Measurements from ENCODE around the gene NUDT16L1.

Gene NUDT16L1

DNA sequence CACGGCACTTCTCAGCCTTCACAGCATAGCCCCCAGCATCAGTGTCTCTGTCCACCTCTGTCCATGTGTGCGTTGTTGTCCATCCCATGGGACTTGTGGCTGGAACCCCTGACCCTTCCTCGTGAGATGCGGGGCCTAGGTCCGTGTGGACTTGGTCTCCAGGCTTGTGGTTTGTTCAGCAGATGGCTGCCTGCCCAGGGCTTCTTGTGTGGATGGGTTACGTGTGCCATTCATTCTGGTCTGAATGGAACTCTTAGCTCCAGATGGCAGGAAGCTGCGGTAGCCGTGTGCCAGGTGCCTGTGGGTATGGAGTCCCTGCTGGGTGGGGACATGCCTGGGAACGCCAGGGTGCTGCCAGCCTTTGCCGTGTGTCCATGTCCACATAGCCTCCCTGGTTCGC lies 31.7 kb upstream of the NUDT16L1 start:
- H3K4me3 ChIP-seq (ENCODE audit: low read length, poor library complexity, severe bottlenecking), result no peak overlapping the region
- no peaks in the 10 kb centered on the region for H3K9me2 ChIP-seq (replicated peaks; ENCODE audit: low read depth, low read length)
- no peak overlapping the region for H3K9ac ChIP-seq (ENCODE audit: low read depth, low read length, poor library complexity, severe bottlenecking)
- no peaks in the 10 kb centered on the region for H3F3A ChIP-seq (ENCODE audit: low read depth)
- H3K36me3 ChIP-seq (ENCODE audit: insufficient read depth, low read length), result peaks cover 10% of the 10 kb centered on the region; the same call in 1 of the 2 replicates
- H3K9me3 ChIP-seq (ENCODE audit: insufficient read depth, low read depth, low read length), result no peaks in the 10 kb centered on the region
- TF ChIP-seq CTCF (conservative IDR thresholded peaks at IDR 0.05; ENCODE audit: low read length) (no peak), EZH2phosphoT487 (IDR thresholded peaks at IDR 0.05; ENCODE audit: borderline replicate concordance) (no peak)
- no peak overlapping the region for H3K4me2 ChIP-seq (ENCODE audit: low read depth, low read length, poor library complexity, severe bottlenecking)
- peaks cover 18% of the 10 kb centered on the region for H3K4me1 ChIP-seq (ENCODE audit: insufficient read depth, low read length, poor library complexity, severe bottlenecking)
- H3K79me2 ChIP-seq (ENCODE audit: insufficient read depth, low read length), result no peaks in the 10 kb centered on the region
- no peaks in the 10 kb centered on the region for H4K20me1 ChIP-seq (ENCODE audit: insufficient read depth, low read length, poor library complexity, severe bottlenecking)
- H2AFZ ChIP-seq (ENCODE audit: low read length), result no peak overlapping the region
- no peaks in the 10 kb centered on the region for H3K27me3 ChIP-seq (ENCODE audit: insufficient read depth, low read length, poor library complexity, severe bottlenecking)

DNA sequence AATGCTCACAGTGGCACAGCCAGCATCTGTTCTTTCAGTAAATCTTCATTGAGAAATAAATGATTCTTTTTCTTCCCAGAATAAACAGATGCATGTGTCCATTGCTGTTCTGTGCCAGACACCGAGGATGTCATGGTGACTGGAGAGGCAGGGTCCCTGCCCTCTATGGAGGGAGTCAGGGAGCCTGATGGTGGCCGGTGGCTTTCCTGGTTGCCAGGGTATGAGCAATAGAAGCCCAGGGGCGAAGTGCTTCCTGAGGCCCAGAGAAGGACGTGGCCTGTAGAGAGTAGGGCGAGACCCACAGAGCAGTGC lies 29.9 kb upstream of the NUDT16L1 start:
- Histone ChIP-seq H3K4me2 (ENCODE audit: low read depth, low read length, poor library complexity, severe bottlenecking) (peak overlapping the region; percentile 46), H3K9me3 (ENCODE audit: insufficient read depth, low read depth, low read length) (no peaks in the 10 kb centered on the region), H4K20me1 (ENCODE audit: insufficient read depth, low read length, poor library complexity, severe bottlenecking) (no peaks in the 10 kb centered on the region), H3K36me3 (ENCODE audit: insufficient read depth, low read length) (peaks cover 14% of the 10 kb centered on the region; the same call in 1 of the 2 replicates), H3K4me3 (ENCODE audit: low read length, poor library complexity, severe bottlenecking) (no peak overlapping the region), H3K9ac (ENCODE audit: low read depth, low read length, poor library complexity, severe bottlenecking) (peak overlapping the region; percentile 66), H3K4me1 (ENCODE audit: insufficient read depth, low read length, poor library complexity, severe bottlenecking) (peaks cover 18% of the 10 kb centered on the region), H2AFZ (ENCODE audit: low read length) (no peak overlapping the region), H3F3A (ENCODE audit: low read depth) (no peaks in the 10 kb centered on the region), H3K27me3 (ENCODE audit: insufficient read depth, low read length, poor library complexity, severe bottlenecking) (no peaks in the 10 kb centered on the region), H3K79me2 (ENCODE audit: insufficient read depth, low read length) (no peaks in the 10 kb centered on the region), H3K9me2 (replicated peaks; ENCODE audit: low read depth, low read length) (no peaks in the 10 kb centered on the region)
- TF ChIP-seq EZH2phosphoT487 (IDR thresholded peaks at IDR 0.05; ENCODE audit: borderline replicate concordance) (no peak), CTCF (conservative IDR thresholded peaks at IDR 0.05; ENCODE audit: low read length) (no peak)

DNA sequence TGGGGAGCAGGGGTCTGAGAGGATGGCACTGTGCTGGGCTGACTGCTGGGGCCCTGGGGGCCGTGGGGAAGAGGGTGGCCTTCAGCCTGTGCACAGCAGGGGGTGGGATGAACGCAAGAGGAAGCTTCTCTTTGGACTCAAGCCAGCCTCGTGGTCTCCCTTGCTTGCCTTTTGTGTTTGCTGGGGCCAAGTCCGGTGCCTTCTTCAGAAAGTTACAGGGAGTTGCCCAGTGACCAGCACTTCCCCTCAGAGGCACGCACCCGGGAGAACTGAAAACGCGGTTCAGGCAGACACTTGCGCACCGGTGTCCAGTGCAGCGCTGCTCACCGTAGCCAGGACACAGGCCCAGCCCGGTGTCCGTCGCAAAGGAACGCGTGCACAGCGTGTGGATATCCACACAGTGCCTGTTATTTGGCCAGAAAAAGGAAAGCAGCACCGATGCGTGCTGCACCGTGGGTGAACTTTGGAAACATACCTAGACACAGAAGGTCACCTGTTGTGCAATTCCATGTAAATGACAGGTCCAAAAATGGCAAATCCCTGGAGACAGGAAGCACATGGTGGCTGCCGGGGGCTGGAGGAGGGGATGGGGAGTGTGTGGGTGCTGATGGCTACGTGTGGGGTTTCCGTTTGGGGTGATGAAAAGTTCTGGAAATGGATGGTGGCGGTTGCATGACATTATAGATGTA lies 29.4 kb upstream of the NUDT16L1 start:
- no peak for TF ChIP-seq CTCF (conservative IDR thresholded peaks at IDR 0.05; ENCODE audit: low read length)
- no peak for TF ChIP-seq EZH2phosphoT487 (IDR thresholded peaks at IDR 0.05; ENCODE audit: borderline replicate concordance)
- Histone ChIP-seq H3F3A (ENCODE audit: low read depth) (no peaks in the 10 kb centered on the region), H3K36me3 (ENCODE audit: insufficient read depth, low read length) (peaks cover 19% of the 10 kb centered on the region; the same call in 1 of the 2 replicates), H3K4me3 (ENCODE audit: low read length, poor library complexity, severe bottlenecking) (peak overlapping the region; percentile 7), H3K27me3 (ENCODE audit: insufficient read depth, low read length, poor library complexity, severe bottlenecking) (no peaks in the 10 kb centered on the region), H3K9ac (ENCODE audit: low read depth, low read length, poor library complexity, severe bottlenecking) (peak overlapping the region; percentile 66), H3K9me2 (replicated peaks; ENCODE audit: low read depth, low read length) (no peaks in the 10 kb centered on the region), H2AFZ (ENCODE audit: low read length) (no peak overlapping the region), H3K79me2 (ENCODE audit: insufficient read depth, low read length) (no peaks in the 10 kb centered on the region), H3K4me2 (ENCODE audit: low read depth, low read length, poor library complexity, severe bottlenecking) (peak overlapping the region; percentile 59), H3K9me3 (ENCODE audit: insufficient read depth, low read depth, low read length) (no peaks in the 10 kb centered on the region), H3K4me1 (ENCODE audit: insufficient read depth, low read length, poor library complexity, severe bottlenecking) (peaks cover 18% of the 10 kb centered on the region), H4K20me1 (ENCODE audit: insufficient read depth, low read length, poor library complexity, severe bottlenecking) (no peaks in the 10 kb centered on the region)
